ENCODE measurements around the gene CLTA. TPM values are rescaled to one million over a fixed set of nuclear protein-coding genes. Genes with fewer than 3 reads are reported as not detected.
"Not testable (repeated sequence)": the region's sequence is repeated elsewhere in the genome, so short reads cannot be mapped to it uniquely, and the experiment has no call there.

Gene CLTA
- total RNA-seq, 2 experiments from 2014 or later, result 165 to 166 TPM

DNA sequence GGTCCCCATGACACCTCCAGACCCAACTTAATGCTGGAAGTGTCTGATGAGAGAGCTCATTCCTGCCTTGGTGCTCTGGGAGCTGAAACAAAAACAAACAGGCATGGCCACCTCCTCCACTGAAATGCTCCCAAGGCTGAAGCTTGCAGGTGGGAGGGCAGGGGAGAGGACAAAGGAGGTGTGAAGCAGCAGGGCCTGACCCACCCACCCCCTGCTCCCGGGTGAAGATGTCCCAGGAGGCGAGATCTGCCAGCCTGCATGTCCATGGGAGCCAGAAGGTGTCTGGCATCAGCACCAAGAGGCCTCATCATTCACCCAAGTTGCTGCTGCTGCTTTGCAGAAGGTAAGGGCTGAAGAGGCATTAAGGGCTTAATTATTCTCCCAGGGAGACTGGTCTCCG is 25.7 kb upstream of the CLTA start:
- H3K9me3 Mint-ChIP-seq, result no peaks in the 10 kb centered on the region

DNA sequence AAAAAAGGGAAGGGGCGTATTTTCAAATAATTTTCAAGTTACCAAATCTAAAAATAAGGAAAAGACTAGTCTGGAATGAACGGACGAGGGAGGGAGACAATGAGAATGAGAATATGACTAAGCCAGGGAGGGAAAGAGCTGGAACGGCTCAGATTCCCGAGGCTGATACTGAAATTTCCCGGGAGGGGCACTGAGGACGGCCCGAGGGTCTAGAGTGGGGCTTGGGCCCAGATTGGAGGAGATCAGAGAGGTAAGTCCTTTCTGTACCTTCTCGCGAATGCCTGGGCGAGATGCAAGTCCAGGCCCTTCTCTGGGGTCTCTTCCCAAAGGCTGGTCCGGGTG is 24.9 kb upstream of the CLTA start:
- peaks cover 3% of the 10 kb centered on the region for H3K4me1 Mint-ChIP-seq
- no peak for DNase-seq
- H3K9me3 Mint-ChIP-seq, result no peaks in the 10 kb centered on the region
- H3K27ac Mint-ChIP-seq, result no peak overlapping the region
- H3K36me3 Mint-ChIP-seq, result no peaks in the 10 kb centered on the region
- no peak overlapping the region for H3K4me3 Mint-ChIP-seq
- H3K27me3 Mint-ChIP-seq, result peaks cover 4% of the 10 kb centered on the region

More for the DNA sequence above, 25.7 kb upstream of the CLTA start:
- peaks cover 3% of the 10 kb centered on the region for H3K4me1 Mint-ChIP-seq
- no peak for DNase-seq
- H3K27me3 Mint-ChIP-seq, result peaks cover 4% of the 10 kb centered on the region
- H3K4me3 Mint-ChIP-seq, result no peak overlapping the region
- no peak overlapping the region for H3K27ac Mint-ChIP-seq
- no peaks in the 10 kb centered on the region for H3K36me3 Mint-ChIP-seq

DNA sequence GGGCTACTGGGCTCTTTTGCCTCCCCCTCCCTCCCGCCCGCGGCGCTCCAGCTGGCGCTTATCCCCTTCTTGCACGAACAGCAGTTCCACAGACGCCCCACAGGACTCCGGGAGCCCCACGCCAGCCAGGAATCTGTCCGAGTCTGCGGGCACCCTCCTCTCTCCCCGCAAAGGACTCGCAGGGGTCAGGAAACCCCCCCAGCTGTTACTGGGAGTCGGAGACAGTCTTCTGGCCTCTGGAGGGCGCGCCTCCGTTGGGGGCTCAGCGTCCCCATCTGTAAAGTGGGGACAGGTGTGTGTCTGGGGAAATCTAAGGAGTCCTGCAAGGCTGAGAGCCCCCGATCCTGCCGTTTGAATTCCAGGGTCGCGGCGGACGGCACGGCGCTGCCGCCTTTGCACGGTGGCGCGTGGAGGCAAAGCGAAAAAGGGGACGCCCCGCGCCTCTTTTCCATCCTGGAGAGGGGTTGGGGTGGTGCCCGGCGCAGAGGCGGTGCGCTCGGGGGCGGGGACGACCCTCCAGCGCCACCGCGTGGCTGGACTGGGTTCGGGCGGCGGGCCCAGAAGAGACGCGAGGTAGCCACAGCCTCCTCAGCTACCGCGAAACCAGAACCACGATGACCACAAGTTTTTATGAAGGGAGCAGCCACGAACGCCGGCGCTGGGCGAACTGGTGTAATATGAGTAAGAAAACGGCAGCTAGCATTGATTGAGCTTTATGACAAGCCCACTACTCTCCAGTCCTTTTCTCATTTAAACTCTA is 24.4 kb upstream of the CLTA start:
- no peak overlapping the region for H3K27ac Mint-ChIP-seq
- no peaks in the 10 kb centered on the region for H3K36me3 Mint-ChIP-seq
- peaks cover 3% of the 10 kb centered on the region for H3K4me1 Mint-ChIP-seq
- peaks cover 4% of the 10 kb centered on the region for H3K27me3 Mint-ChIP-seq
- DNase-seq, result peak; percentile 88
- H3K9me3 Mint-ChIP-seq, result no peaks in the 10 kb centered on the region
- H3K4me3 Mint-ChIP-seq, result peak overlapping the region; percentile 67

DNA sequence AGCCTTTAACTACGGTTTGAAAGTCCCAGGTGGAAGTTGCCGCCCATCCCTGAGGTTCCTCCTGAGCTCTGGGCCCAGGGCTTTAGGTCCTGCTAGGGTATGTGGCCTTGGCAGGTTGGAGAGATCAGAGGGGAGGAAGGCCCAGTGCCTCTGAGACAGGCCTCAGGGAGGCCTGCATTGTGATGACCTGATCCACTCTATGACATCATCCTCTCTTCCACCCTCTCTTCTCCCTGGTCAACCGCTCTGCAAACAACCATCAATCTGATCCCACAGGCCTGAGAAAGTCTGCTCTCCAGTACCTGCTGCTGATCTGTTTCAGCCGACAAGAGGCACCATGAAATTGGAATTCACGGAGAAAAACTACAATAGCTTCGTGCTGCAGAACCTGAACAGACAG is 21.6 kb upstream of the CLTA start, which contains the start of gene CCIN:
Gene CCIN (plus strand): TSS at position 223 of the 400 bp plus-strand sequence. CDS start 115 bp downstream, at position 338.
- Mint-ChIP-seq H3K9me3 (no peaks in the 10 kb centered on the region), H3K4me3 (no peak within 1 kb of the TSS), H3K36me3 (no peaks in the 10 kb centered on the region), H3K27ac (no peak within 1 kb of the TSS), H3K4me1 (peaks cover 3% of the 10 kb centered on the region), H3K27me3 (peaks cover 4% of the 10 kb centered on the region)
- no peak for DNase-seq

DNA sequence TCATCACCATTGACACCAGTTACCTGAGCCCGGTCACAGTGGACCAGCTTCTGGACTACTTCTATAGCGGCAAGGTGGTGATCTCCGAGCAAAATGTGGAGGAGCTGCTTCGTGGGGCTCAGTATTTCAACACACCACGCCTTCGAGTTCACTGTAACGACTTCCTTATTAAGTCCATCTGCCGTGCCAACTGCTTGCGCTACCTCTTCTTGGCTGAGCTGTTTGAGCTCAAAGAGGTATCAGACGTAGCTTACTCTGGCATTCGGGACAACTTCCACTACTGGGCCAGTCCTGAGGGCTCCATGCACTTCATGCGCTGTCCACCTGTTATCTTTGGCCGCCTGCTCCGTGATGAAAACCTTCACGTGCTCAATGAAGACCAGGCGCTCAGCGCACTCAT is 21.0 kb upstream of the CLTA start:
- H3K4me1 Mint-ChIP-seq, result peaks cover 3% of the 10 kb centered on the region
- no peak overlapping the region for H3K4me3 Mint-ChIP-seq
- H3K27me3 Mint-ChIP-seq, result peaks cover 4% of the 10 kb centered on the region
- no peaks in the 10 kb centered on the region for H3K9me3 Mint-ChIP-seq
- H3K27ac Mint-ChIP-seq, result no peak overlapping the region
- H3K36me3 Mint-ChIP-seq, result no peaks in the 10 kb centered on the region
- DNase-seq, result no peak

DNA sequence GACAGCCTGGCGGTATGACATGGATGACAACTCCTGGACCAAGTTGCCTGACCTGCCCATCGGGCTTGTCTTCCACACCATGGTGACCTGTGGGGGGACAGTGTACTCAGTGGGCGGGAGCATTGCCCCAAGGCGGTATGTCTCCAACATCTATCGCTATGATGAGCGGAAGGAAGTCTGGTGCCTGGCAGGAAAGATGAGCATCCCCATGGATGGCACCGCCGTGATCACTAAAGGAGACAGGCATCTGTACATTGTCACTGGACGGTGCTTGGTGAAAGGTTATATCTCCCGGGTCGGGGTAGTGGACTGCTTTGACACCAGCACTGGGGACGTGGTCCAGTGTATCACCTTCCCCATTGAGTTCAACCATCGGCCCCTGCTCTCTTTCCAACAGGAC is 20.2 kb upstream of the CLTA start:
- H3K27ac Mint-ChIP-seq, result no peak overlapping the region
- no peak for DNase-seq
- no peak overlapping the region for H3K4me3 Mint-ChIP-seq
- peaks cover 3% of the 10 kb centered on the region for H3K4me1 Mint-ChIP-seq
- H3K9me3 Mint-ChIP-seq, result no peaks in the 10 kb centered on the region
- H3K27me3 Mint-ChIP-seq, result peaks cover 4% of the 10 kb centered on the region
- H3K36me3 Mint-ChIP-seq, result no peaks in the 10 kb centered on the region

DNA sequence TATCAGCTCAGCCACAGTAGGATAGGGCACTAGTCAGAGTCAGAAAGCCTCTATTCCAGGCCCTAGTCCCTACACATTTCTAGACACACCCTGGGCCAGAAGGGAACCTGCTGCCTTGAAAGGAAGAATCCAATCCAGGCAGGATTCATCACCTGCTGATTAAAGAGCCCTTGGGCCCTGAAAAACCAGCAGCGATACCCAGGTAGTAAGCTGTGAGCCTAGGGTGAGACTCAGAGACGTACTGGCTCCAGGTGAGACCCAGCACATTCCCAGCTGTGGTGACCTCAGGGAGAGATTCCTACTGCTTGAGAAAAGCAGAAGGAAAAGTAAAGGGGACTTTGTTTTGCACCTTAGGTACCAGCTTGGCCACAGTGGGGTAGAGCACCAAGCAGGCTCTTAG is 16.9 kb upstream of the CLTA start:
- no peaks in the 10 kb centered on the region for H3K36me3 Mint-ChIP-seq
- no peaks in the 10 kb centered on the region for H3K27me3 Mint-ChIP-seq
- no peak overlapping the region for H3K27ac Mint-ChIP-seq
- no peaks in the 10 kb centered on the region for H3K9me3 Mint-ChIP-seq
- DNase-seq, result no peak
- H3K4me3 Mint-ChIP-seq, result no peak overlapping the region
- H3K4me1 Mint-ChIP-seq, result no peaks in the 10 kb centered on the region

DNA sequence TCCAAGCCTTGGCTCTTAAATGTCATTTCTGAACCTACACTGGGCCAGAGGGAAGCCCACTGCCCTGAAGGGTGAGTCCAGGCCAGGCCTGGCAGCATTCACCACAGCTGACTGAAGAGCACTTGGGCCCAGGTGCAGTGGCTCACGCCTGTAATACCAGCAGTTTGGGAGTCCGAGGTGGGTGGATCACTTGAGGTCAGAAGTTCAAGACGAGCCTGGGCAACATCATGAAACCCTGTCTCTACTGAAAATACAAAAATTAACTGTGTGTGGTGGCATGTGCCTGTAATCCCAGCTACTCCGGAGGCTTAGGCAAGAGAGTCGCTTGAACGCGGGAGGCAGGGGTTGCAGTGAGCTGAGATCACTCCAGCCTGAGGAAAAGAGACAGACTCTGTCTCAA is 16.4 kb upstream of the CLTA start:
- Mint-ChIP-seq H3K9me3 (peaks cover 1% of the 10 kb centered on the region), H3K4me1 (peaks cover 2% of the 10 kb centered on the region), H3K4me3 (no peak overlapping the region), H3K27me3 (no peaks in the 10 kb centered on the region), H3K36me3 (peaks cover 2% of the 10 kb centered on the region), H3K27ac (no peak overlapping the region)
- no peak for DNase-seq

DNA sequence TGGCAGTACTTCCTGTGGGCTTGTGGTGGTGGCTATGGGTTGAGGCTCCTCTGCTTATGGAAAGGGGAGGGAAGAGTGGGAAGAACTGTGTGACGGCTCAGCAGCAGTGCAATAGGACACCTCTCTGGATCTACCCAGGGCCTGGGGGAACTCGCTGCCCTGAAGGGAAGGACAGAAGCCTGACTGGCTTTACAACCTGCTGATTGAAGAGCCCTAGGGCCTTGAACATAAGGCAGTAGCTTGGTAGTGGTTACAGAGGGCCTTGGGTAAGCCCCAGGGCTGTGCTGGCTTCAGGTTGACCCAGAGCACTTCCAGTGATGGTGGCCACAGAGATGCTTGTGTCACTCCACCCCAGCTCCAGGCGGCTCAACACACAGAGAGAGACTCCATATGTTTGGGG is 16.0 kb upstream of the CLTA start:
- Mint-ChIP-seq H3K36me3 (peaks cover 2% of the 10 kb centered on the region), H3K9me3 (peaks cover 1% of the 10 kb centered on the region)

DNA sequence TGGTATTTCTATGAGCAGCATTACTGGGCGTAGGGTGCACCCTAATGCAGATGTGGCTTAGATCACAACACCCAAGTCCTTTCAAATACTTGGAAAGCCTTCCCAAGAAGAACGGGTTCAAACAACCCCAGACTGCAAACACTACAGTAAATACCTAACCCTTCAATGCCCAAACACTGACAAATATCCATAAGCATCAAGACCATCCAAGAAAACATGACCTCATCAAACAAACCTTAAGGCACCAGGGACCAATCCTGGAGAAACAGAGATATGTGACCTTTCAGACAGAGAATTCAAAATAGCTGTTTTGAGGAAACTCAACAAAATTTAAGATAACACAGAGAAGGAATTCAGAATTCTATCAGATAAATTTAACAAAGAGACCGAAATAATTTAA is 15.5 kb upstream of the CLTA start:
- H3K36me3 Mint-ChIP-seq, DNase-seq, H3K9me3 Mint-ChIP-seq, H3K27ac Mint-ChIP-seq, H3K4me1 Mint-ChIP-seq, H3K27me3 Mint-ChIP-seq, H3K4me3 Mint-ChIP-seq: not testable (repeated sequence)

More for the DNA sequence above, 16.0 kb upstream of the CLTA start:
- DNase-seq, result no peak
- no peak overlapping the region for H3K4me3 Mint-ChIP-seq
- no peaks in the 10 kb centered on the region for H3K27me3 Mint-ChIP-seq
- H3K27ac Mint-ChIP-seq, result no peak overlapping the region
- H3K4me1 Mint-ChIP-seq, result peaks cover 2% of the 10 kb centered on the region

DNA sequence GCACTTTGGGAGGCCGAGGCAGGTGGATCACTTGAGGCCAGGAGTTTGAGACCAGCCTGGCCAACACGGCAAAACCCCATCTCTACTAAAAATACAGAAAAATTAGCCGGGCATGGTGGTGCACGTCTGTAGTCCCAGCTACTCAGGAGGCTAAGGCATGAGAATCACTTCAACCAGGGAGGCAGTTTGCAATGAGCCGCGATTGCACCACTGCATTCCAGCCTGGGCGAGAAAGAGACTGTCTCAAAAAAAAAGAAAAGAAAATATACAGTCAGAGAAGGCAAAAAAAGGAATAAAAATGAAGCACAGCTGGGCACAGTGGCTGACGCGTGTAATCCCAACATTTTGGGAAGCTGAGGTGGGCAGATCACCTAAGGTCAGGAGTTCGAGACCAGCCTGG is 14.2 kb upstream of the CLTA start:
- H3K27me3 Mint-ChIP-seq, H3K4me3 Mint-ChIP-seq, H3K27ac Mint-ChIP-seq, DNase-seq, H3K4me1 Mint-ChIP-seq, H3K9me3 Mint-ChIP-seq, H3K36me3 Mint-ChIP-seq: not testable (repeated sequence)

DNA sequence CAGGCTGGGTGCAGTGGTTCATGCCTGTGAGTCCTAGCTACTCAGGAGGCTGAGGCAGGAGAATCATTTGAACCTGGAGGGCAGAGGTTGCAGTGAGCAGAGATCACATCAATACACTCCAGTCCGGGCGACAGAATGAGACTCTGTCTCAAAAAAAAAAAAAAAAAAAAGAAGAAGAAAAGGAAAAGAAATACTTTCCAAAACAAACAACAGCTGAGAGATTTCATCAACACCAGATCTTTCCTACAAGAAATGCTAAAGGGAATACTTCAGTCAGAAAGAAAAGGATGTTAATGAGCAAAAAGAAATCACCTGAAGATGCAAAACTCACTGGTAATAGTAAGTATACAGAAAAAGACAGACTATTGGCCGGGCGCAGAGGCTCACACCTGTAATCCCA is 13.2 kb upstream of the CLTA start:
- Mint-ChIP-seq H3K36me3 (peaks cover 2% of the 10 kb centered on the region), H3K9me3 (peaks cover 1% of the 10 kb centered on the region), H3K4me3 (no peak overlapping the region), H3K4me1 (peaks cover 2% of the 10 kb centered on the region), H3K27me3 (no peaks in the 10 kb centered on the region), H3K27ac (no peak overlapping the region)
- no peak for DNase-seq

DNA sequence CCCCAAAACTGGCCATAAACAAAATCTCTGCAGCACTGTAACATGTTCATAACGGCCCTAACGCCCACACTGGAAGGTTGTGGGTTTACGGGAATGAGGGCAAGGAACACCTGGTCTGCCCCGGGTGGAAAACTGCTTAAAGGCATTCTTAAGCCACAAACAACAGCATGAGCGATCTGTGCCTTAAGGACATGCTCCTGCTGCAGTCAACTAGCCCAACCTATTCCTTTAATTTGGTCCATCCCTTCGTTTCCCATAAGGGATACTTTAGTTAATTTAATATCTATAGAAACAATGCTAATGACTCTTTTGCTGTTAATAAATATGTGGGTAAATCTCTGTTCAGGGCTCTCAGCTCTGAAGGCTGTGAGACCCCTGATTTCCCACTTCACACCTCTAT is 10.5 kb upstream of the CLTA start:
- H3K27ac Mint-ChIP-seq, H3K36me3 Mint-ChIP-seq, H3K9me3 Mint-ChIP-seq, H3K4me1 Mint-ChIP-seq, H3K4me3 Mint-ChIP-seq, DNase-seq, H3K27me3 Mint-ChIP-seq: not testable (repeated sequence)

DNA sequence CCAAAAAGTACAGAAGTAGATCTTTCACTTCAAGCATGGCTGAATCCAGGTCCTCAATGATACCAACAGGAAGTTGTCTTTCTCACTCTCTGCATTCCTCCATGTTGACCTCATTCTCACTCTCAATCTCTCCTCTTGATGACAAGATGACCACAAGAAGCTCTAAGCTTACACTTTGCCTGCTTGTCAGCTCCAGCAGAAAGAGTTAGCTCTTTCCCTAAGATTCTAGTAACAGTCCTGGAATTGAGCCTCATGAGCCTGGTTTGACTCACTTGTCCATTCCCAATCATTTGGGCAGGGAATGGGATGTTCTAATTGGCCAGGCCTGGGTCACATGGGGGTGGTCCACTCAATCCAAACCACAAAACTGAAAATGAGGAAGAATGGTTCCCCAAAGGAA is 3.3 kb upstream of the CLTA start:
- Mint-ChIP-seq H3K4me3 (no peak overlapping the region), H3K27ac (no peak overlapping the region), H3K36me3 (peaks cover 9% of the 10 kb centered on the region), H3K27me3 (peaks cover 3% of the 10 kb centered on the region), H3K9me3 (no peaks in the 10 kb centered on the region), H3K4me1 (peaks cover 13% of the 10 kb centered on the region)
- no peak for DNase-seq

DNA sequence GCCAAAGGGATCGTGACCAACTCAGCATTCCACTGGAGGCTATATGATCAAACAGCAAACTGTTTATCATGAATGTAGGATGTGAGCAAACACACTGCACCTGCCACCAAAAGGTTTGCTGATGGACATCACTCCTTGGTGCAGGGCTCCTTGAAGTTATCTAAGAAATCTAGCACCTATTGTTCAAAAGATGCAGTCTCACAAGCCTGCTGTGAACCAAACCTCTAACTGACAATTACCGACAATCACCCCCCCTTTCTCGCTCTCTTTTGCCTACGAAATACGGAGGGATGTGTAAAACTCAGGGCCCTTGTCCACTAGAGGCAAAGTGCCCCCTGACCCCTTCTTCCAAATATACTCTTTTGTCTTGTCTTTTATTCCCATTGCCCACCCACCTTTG is 2.5 kb upstream of the CLTA start:
- no peak overlapping the region for H3K4me3 Mint-ChIP-seq

DNA sequence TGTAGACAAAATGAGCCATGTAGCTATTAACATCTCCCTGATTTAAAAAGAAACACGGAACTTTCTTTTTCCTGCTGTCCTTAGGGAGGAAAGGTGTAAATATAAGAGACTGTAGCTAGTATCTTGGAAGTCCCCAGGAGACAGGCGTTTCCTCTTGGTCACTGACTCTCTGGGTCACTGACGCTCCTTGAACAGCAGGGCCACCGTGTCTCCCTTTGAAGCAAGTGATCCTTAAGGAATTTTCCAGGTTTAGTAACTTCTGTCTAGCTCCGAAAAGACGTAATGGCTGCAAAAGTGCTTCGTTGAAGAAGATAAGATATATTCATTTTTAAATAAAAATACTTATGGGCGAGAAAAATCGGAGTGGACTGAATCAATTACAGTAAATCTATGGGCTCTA is 745 bp upstream of the CLTA start:
- no peak for DNase-seq

More for the DNA sequence above, 2.5 kb upstream of the CLTA start:
- no peak for DNase-seq
- Mint-ChIP-seq H3K27me3 (peaks cover 3% of the 10 kb centered on the region), H3K27ac (no peak overlapping the region), H3K9me3 (no peaks in the 10 kb centered on the region), H3K4me1 (peaks cover 21% of the 10 kb centered on the region), H3K36me3 (peaks cover 14% of the 10 kb centered on the region)

More for the DNA sequence above, 745 bp upstream of the CLTA start:
- Mint-ChIP-seq H3K36me3 (peaks cover 27% of the 10 kb centered on the region), H3K27me3 (peaks cover 3% of the 10 kb centered on the region), H3K27ac (peak overlapping the region; percentile 47), H3K4me1 (peaks cover 37% of the 10 kb centered on the region), H3K9me3 (no peaks in the 10 kb centered on the region), H3K4me3 (peak overlapping the region; percentile 98)
